ENCODE results near the gene SLC16A3. TPM values are rescaled to one million over a fixed set of nuclear protein-coding genes. Genes with fewer than 3 reads are reported as not detected.

SLC16A3 gene
- total and polyA plus RNA-seq, 9 of the 15 experiments (the other 6 are each of a cell fraction or from before 2014, with no cell fraction given) = 0.11 to 5.4 (median 1.2) TPM; not detected in 2

- BruUV-seq (replicated peaks) = TSS peak; percentile 44
- Histone ChIP-seq H2AFZ (ENCODE audit: low read depth, low read length) (no peak overlapping the region), H3K4me2 (ENCODE audit: insufficient read depth, low read length) (no peak overlapping the region), H3K27me3 (ENCODE audit: control insufficient read depth in 2 of 2, insufficient read depth in 2 of 2, low read length in 2 of 2) (no peaks in the 10 kb centered on the region), H3K9me1 (ENCODE audit: control insufficient read depth, insufficient read depth, low read length) (no peaks in the 10 kb centered on the region), H3K9me3 (replicated peaks; ENCODE audit: control insufficient read depth, insufficient read depth, low read depth, low read length) (no peaks in the 10 kb centered on the region), H3K9ac (ENCODE audit: insufficient read depth in 1 of 2, low read depth in 2 of 2, low read length in 2 of 2) (peak overlapping the region in 1 of 2 experiments; percentile 19; a peak in 1 of 4 replicates), H3K4me1 (replicated peaks in 1 of 2; ENCODE audit: control insufficient read depth in 2 of 2, insufficient read depth in 2 of 2, low read length in 2 of 2) (peaks cover 38 to 79% of the 10 kb centered on the region in 2 experiments), H4K20me1 (replicated peaks; ENCODE audit: control insufficient read depth, insufficient read depth, low read length) (0 out of 2 replicates have a peak, but pooled peaks cover 2% of the 10 kb centered on the region), H3K79me2 (ENCODE audit: control insufficient read depth, insufficient read depth, low read length) (peaks cover 44% of the 10 kb centered on the region), H3K36me3 (ENCODE audit: control insufficient read depth, insufficient read depth, low read length) (peaks cover 77% of the 10 kb centered on the region), H3K27ac (ENCODE audit: extremely low read depth, low read depth, low read length) (no peak overlapping the region), H3K4me3 (no peak overlapping the region)
- ChIA-PET POLR2A (interaction anchor here (0.6 to 2.1 kb wide), 3 partner anchors 18 to 32 kb away, joined by 3 to 6 read pairs (median 4); no protein-coding TSS in a partner anchor), CTCF (ENCODE audit: low intra/inter-chr PET ratio) (interaction anchor here (1.3 kb wide), 1 partner anchor 171 kb away, joined by 4 read pairs; no protein-coding TSS in a partner anchor)
- ATAC-seq (no peak), DNase-seq (ENCODE audit: extremely low read depth in 1 of 4, low spot score in 3 of 4) (no peak), FAIRE-seq (peak; percentile 83)
- in situ Hi-C loops (cut with MboI) (loop anchor here (5.0 kb wide), 1 partner anchor 63 kb away; no protein-coding TSS in a partner anchor), intact Hi-C loops (cut with micrococcal nuclease) (loop anchor here (1.0 kb wide), 1 partner anchor 77 kb away; no protein-coding TSS in a partner anchor)
- 94% methylated on average over 14 of the region's 19 CpGs for WGBS (ENCODE audit: insufficient coverage, low coverage, missing lambda C conversion rate)
- no peak for TF ChIP-seq FOXP1 (CRISPR knock-in tag; IDR thresholded peaks at IDR 0.05)
- peak; percentile 72; the same call in 1 of the 2 replicates for TF ChIP-seq C11orf30 (IDR thresholded peaks at IDR 0.05; ENCODE audit: low read depth)
- TF ChIP-seq HDAC2 (IDR thresholded peaks at IDR 0.05) = no peak
- TF ChIP-seq HEY1 (CRISPR knock-in tag; IDR thresholded peaks at IDR 0.05; ENCODE audit: borderline replicate concordance) = no peak
- no peak for TF ChIP-seq ADNP (tag; IDR thresholded peaks at IDR 0.05)
- TF ChIP-seq ILF3 (IDR thresholded peaks at IDR 0.05; ENCODE audit: borderline replicate concordance) = no peak
- TF ChIP-seq HSF4 (CRISPR knock-in tag; IDR thresholded peaks at IDR 0.05; ENCODE audit: borderline replicate concordance) = no peak
- TF ChIP-seq ZNF436 (CRISPR knock-in tag; IDR thresholded peaks at IDR 0.05) = no peak
- TF ChIP-seq, protein P1, sequence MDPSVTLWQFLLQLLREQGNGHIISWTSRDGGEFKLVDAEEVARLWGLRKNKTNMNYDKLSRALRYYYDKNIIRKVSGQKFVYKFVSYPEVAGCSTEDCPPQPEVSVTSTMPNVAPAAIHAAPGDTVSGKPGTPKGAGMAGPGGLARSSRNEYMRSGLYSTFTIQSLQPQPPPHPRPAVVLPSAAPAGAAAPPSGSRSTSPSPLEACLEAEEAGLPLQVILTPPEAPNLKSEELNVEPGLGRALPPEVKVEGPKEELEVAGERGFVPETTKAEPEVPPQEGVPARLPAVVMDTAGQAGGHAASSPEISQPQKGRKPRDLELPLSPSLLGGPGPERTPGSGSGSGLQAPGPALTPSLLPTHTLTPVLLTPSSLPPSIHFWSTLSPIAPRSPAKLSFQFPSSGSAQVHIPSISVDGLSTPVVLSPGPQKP (CRISPR knock-in tag; IDR thresholded peaks at IDR 0.05) = no peak
- TF ChIP-seq ZNF175 (CRISPR knock-in tag; IDR thresholded peaks at IDR 0.05; ENCODE audit: low read depth) = no peak
- TF ChIP-seq MAFG (tag; conservative IDR thresholded peaks at IDR 0.05) = peak; percentile 48
- peak; percentile 82 for TF ChIP-seq ZNF316 (IDR thresholded peaks at IDR 0.05)
Measured at GRCh38 chr17:82243648-82244412, 15.0 kb downstream of the SLC16A3 start.
